ENCODE data around the gene RD3L.

Gene RD3L

DNA sequence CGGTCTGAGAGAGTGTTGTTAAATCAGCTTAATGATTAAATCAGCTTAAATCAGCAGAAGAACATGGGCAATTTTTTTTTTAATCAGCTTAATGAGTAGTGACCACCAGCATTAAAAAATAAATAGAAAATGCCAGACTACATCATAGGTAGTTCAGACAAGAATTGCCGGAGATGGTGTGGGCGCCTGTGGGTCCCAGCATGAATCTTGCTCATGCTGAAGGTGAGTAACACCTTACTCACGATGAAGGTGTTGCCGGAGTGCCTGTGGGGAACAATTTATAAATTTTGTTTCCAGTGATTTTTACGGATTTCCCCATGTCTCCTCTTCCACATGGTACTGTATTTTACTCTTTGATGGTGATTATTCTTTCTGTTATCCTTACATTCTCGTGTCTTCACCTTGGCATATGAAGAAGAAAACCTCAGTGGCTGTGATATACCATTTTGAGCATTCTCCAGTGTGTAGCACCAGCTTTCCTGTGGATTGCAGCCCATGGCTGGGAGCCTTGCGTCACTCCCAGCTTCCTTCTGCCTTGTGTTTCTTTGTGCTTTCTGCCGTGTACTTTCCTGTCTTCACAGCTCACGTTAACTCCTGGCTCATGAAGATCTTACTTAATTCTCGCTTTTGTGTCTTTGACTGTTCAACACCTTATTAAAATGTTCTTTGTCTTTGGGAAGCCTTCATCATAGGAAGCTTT, 9.4 kb downstream of the RD3L start:
- no peaks in the 10 kb centered on the region for H3K36me3 ChIP-seq (replicated peaks)
- no peak overlapping the region for H3K27ac ChIP-seq
- DNase-seq = no peak
- TF ChIP-seq CTCF (IDR thresholded peaks at IDR 0.05; ENCODE audit: low read depth, low read length, missing control alignments) = no peak
- no peak overlapping the region for H3K4me3 ChIP-seq (ENCODE audit: low read depth, low read length)
- in situ Hi-C loops (cut with HindIII; ENCODE audit: low pct_ligation_motif_present, low sequenced_read_pairs) = no loop called here
- H3K27me3 ChIP-seq (replicated peaks) = no peaks in the 10 kb centered on the region

- no peaks in the 10 kb centered on the region for H3K27me3 ChIP-seq (replicated peaks)
- H3K36me3 ChIP-seq (replicated peaks) = no peaks in the 10 kb centered on the region
- no peak overlapping the region for H3K4me3 ChIP-seq (ENCODE audit: low read depth, low read length)
- TF ChIP-seq CTCF (IDR thresholded peaks at IDR 0.05; ENCODE audit: low read depth, low read length, missing control alignments) = no peak
- in situ Hi-C loops (cut with HindIII; ENCODE audit: low pct_ligation_motif_present, low sequenced_read_pairs) = no loop called here
- H3K27ac ChIP-seq = no peak overlapping the region
- DNase-seq = no peak
Measured at GRCh38 chr14:103931422-103931821, 10.9 kb downstream of the RD3L start.

DNA sequence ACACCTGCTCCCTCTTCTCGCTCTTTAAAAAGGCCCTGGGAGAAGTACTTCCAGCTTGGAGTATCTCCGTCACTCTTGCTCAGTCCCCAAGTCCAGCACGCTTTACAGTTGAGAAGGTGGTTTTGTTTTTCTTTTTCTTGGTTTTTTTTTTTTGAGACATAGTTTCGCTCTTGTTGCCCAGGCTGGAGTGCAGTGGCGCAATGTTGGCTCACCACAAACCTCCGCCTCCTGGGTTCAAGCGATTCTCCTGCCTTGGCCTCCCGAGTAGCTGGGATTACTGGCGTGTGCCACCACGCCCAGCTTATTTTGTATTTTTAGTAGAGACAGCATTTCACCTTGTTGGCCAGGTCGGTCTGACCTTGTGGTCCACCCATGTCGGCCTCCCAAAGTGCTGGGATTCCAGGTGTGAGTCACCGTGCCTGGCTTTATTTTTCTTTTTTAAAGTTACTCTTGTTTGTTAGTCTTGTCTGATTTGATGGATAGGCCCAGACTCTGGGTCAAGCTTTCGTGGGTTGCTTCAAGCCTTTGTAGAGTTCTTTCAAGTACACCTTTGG, 12.2 kb downstream of the RD3L start:
- DNase-seq = no peak
- Histone ChIP-seq H3K27me3 (replicated peaks) (no peaks in the 10 kb centered on the region), H3K36me3 (replicated peaks) (no peaks in the 10 kb centered on the region), H3K4me3 (ENCODE audit: low read depth, low read length) (no peak overlapping the region), H3K27ac (no peak overlapping the region)
- in situ Hi-C loops (cut with HindIII; ENCODE audit: low pct_ligation_motif_present, low sequenced_read_pairs) = no loop called here
- TF ChIP-seq CTCF (IDR thresholded peaks at IDR 0.05; ENCODE audit: low read depth, low read length, missing control alignments) = no peak

DNA sequence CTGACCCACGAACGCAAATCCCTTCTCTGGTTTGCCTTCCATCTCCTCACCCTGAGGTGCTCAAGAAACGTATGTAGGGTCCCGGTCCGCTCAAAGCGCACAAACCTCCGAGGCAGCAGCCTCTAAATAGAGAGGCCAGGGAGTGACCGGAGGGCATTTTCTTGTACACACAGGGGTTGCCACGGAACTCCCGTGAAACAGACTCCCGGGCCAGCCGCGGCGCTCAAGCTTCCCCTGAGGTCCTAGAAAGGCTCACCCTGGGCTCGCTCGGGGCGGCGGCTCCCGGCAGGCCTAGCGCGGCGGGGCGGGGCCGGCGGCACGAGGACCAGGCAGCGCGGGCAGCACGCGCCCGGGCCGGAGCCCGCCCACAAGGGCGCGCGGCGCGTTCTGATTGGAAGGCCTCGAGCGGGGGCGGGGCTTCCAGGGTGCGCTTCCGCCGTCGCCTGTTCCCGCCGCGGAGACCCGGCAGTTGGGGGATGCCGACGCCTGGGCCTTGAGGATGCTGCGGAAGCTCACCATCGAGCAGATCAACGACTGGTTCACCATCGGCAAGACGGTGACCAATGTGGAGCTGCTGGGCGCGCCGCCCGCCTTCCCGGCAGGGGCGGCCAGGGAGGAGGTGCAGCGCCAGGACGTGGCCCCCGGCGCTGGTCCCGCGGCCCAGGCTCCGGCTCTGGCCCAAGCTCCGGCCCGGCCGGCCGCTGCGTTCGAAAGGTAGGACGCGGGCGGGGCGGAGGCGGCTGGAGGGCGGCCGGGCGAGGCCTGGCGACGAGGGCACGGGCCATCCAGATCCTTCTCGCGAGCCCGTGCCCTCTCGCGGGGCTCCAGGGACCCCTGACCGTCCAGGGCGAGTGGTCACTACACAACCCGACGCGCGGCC, 14.1 kb downstream of the RD3L start, which contains the start of gene TDRD9:
TSS of gene TDRD9 (plus strand) at position 446 of the 880 bp plus-strand sequence. CDS start at position 500, 54 bp downstream.
- H3K36me3 ChIP-seq (replicated peaks) = no peaks in the 10 kb centered on the region
- no peak within 1 kb of the TSS for H3K4me3 ChIP-seq (ENCODE audit: low read depth, low read length)
- no peak within 1 kb of the TSS for H3K27ac ChIP-seq
- in situ Hi-C loops (cut with HindIII; ENCODE audit: low pct_ligation_motif_present, low sequenced_read_pairs) = no loop called here
- no peak for DNase-seq
- TF ChIP-seq CTCF (IDR thresholded peaks at IDR 0.05; ENCODE audit: low read depth, low read length, missing control alignments) = no peak
- H3K27me3 ChIP-seq (replicated peaks) = no peaks in the 10 kb centered on the region

DNA sequence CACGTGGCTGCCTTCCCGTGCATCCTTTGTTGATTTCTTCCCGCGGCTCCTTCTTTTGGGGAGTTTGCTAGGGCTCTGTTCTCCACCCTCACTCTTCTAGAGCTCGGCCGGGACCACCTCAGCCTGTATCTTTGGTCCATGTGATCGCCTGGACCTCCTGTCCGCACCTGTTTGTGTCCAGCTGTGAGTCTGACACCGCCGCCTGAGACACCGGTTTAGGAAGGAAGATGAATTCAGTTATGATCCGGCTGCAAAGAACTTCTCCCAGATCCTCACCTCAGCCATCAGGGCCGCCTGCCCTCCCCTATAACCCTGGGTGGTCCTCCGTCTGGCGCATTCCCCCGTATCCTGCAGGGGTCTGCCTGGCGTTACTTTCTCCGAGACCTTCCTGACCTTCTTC, 14.8 kb downstream of the RD3L start:
- in situ Hi-C loops (cut with HindIII; ENCODE audit: low pct_ligation_motif_present, low sequenced_read_pairs) = no loop called here
- Histone ChIP-seq H3K27me3 (replicated peaks) (no peaks in the 10 kb centered on the region), H3K27ac (no peak overlapping the region), H3K36me3 (replicated peaks) (no peaks in the 10 kb centered on the region), H3K4me3 (ENCODE audit: low read depth, low read length) (no peak overlapping the region)
- TF ChIP-seq CTCF (IDR thresholded peaks at IDR 0.05; ENCODE audit: low read depth, low read length, missing control alignments) = no peak
- no peak for DNase-seq
